ENCODE data around the gene DTNB. TPM values are rescaled to one million over a fixed set of nuclear protein-coding genes. Genes with fewer than 3 reads are reported as not detected.

The DTNB gene
- polyA plus RNA-seq, 1 donor from 2014 or later: 22.5 TPM

DNA sequence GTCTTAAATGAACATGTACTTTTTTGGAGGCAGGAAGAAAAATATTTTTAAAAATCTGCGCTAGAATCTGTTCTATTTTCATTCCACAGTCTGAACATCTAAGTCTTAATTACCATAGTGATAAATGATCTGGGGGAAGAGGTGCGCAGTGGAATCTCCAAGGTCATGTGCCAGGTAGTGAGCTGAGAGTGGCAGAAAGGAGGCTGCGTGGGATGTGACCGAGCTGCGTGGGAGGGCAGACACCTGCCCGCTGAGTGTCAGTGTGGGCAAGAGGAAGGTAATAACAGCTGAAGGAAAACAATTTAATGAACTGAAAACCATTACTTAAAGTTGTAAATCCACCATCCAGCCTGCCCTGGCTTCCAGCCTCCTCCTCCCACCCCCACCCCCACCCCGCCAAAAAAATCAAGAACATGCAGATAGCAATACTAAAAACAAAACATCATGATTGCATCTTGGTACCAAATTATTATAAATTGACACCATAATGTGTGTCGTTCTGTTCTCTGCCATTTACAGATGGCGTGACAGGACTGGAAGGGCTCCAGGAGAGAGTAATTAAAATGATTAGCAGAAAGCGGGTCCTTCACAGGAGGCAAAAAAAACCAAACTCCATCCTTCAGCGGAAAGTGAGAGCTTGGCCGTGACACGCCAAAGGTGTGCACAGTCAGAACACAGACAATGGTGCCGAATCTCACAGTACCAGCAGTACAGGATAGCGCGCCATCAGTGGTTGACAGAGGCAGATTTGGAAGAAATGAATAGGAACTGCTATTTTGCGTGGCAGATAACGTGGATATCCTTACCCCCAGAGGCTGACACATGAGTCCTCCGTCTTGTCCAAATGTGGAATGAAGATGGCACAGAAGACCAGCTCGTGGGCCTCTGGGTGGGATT lies 11.4 kb upstream of the DTNB start:
- H3K4me3 ChIP-seq (ENCODE audit: low read length): no peak overlapping the region
- H3K9me3 ChIP-seq (ENCODE audit: low read length): no peaks in the 10 kb centered on the region
- TF ChIP-seq SMC3 (conservative IDR thresholded peaks at IDR 0.05; ENCODE audit: poor library complexity) (no peak), EZH2 (IDR thresholded peaks at IDR 0.05; ENCODE audit: borderline replicate concordance, insufficient read depth, low read length, poor library complexity, severe bottlenecking) (no peak), MXI1 (conservative IDR thresholded peaks at IDR 0.05; ENCODE audit: poor library complexity, severe bottlenecking) (no peak), POLR2AphosphoS5 (IDR thresholded peaks at IDR 0.05) (no peak), RAD21 (conservative IDR thresholded peaks at IDR 0.05) (no peak), EP300 (conservative IDR thresholded peaks at IDR 0.05; ENCODE audit: poor library complexity, severe bottlenecking) (no peak), TAF1 (IDR thresholded peaks at IDR 0.05; ENCODE audit: low read depth) (no peak), REST (IDR thresholded peaks at IDR 0.05; ENCODE audit: borderline replicate concordance) (no peak)
- TF ChIP-seq, protein P1, sequence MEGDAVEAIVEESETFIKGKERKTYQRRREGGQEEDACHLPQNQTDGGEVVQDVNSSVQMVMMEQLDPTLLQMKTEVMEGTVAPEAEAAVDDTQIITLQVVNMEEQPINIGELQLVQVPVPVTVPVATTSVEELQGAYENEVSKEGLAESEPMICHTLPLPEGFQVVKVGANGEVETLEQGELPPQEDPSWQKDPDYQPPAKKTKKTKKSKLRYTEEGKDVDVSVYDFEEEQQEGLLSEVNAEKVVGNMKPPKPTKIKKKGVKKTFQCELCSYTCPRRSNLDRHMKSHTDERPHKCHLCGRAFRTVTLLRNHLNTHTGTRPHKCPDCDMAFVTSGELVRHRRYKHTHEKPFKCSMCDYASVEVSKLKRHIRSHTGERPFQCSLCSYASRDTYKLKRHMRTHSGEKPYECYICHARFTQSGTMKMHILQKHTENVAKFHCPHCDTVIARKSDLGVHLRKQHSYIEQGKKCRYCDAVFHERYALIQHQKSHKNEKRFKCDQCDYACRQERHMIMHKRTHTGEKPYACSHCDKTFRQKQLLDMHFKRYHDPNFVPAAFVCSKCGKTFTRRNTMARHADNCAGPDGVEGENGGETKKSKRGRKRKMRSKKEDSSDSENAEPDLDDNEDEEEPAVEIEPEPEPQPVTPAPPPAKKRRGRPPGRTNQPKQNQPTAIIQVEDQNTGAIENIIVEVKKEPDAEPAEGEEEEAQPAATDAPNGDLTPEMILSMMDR (IDR thresholded peaks at IDR 0.05; ENCODE audit: poor library complexity, severe bottlenecking): no peak
- H3F3A ChIP-seq (ENCODE audit: insufficient read depth, low read length, poor library complexity, severe bottlenecking): no peaks in the 10 kb centered on the region
- H3K9me2 ChIP-seq (ENCODE audit: insufficient read depth, low read length): no peaks in the 10 kb centered on the region
- H3K27me3 ChIP-seq (ENCODE audit: insufficient read depth, low read depth, low read length): no peaks in the 10 kb centered on the region
- no peaks in the 10 kb centered on the region for H3K36me3 ChIP-seq (ENCODE audit: insufficient read depth, low read length)
- H4K20me1 ChIP-seq (ENCODE audit: insufficient read depth): no peaks in the 10 kb centered on the region
- H2AFZ ChIP-seq (ENCODE audit: low read depth, low read length): no peak overlapping the region
- no peak overlapping the region for H3K27ac ChIP-seq (ENCODE audit: low read length)
- H3K79me2 ChIP-seq (replicated peaks; ENCODE audit: insufficient read depth, low read length): no peaks in the 10 kb centered on the region
- H3K4me2 ChIP-seq (ENCODE audit: low read length): no peak overlapping the region
- no peak overlapping the region for H3K9ac ChIP-seq (ENCODE audit: low read length)

GRCh38 chr2:25682082-25682481 lies 8.7 kb upstream of the DTNB start:
- no peaks in the 10 kb centered on the region for H4K20me1 ChIP-seq (ENCODE audit: insufficient read depth)
- no peaks in the 10 kb centered on the region for H3F3A ChIP-seq (ENCODE audit: insufficient read depth, low read length, poor library complexity, severe bottlenecking)
- H3K27me3 ChIP-seq (ENCODE audit: insufficient read depth, low read depth, low read length): no peaks in the 10 kb centered on the region
- no peak overlapping the region for H3K4me2 ChIP-seq (ENCODE audit: low read length)
- no peak overlapping the region for H3K9ac ChIP-seq (ENCODE audit: low read length)
- no peaks in the 10 kb centered on the region for H3K9me3 ChIP-seq (ENCODE audit: low read length)
- H3K4me3 ChIP-seq (ENCODE audit: low read length): no peak overlapping the region
- H2AFZ ChIP-seq (ENCODE audit: low read depth, low read length): no peak overlapping the region
- TF ChIP-seq EP300 (conservative IDR thresholded peaks at IDR 0.05; ENCODE audit: poor library complexity, severe bottlenecking) (no peak), EZH2 (IDR thresholded peaks at IDR 0.05; ENCODE audit: borderline replicate concordance, insufficient read depth, low read length, poor library complexity, severe bottlenecking) (no peak), REST (IDR thresholded peaks at IDR 0.05; ENCODE audit: borderline replicate concordance) (no peak), MXI1 (conservative IDR thresholded peaks at IDR 0.05; ENCODE audit: poor library complexity, severe bottlenecking) (no peak), SMC3 (conservative IDR thresholded peaks at IDR 0.05; ENCODE audit: poor library complexity) (no peak), POLR2AphosphoS5 (IDR thresholded peaks at IDR 0.05) (no peak), TAF1 (IDR thresholded peaks at IDR 0.05; ENCODE audit: low read depth) (no peak)
- TF ChIP-seq, protein P1 (IDR thresholded peaks at IDR 0.05; ENCODE audit: poor library complexity, severe bottlenecking): no peak
- no peaks in the 10 kb centered on the region for H3K79me2 ChIP-seq (replicated peaks; ENCODE audit: insufficient read depth, low read length)
- H3K36me3 ChIP-seq (ENCODE audit: insufficient read depth, low read length): no peaks in the 10 kb centered on the region
- H3K9me2 ChIP-seq (ENCODE audit: insufficient read depth, low read length): no peaks in the 10 kb centered on the region
- no peak overlapping the region for H3K27ac ChIP-seq (ENCODE audit: low read length)
